Astrocyte (in vitro differentiated cells and primary cell): ENCODE data around the gene USP48. TPM values are rescaled to one million over a fixed set of nuclear protein-coding genes. Genes with fewer than 3 reads are reported as not detected.
"Not testable (repeated sequence)": the region's sequence is repeated elsewhere in the genome, so short reads cannot be mapped to it uniquely, and the experiment has no call there.

Experiments used
- DNase-seq: peaks from one replicate; pipeline ENCODE4 v3.0.0-alpha.2; 2010; ENCODE audit warnings: low read depth
- FAIRE-seq: peaks from 2 replicates; lab custom pipeline; 2011; peaks lifted over from hg19 to GRCh38; lab: Jason Lieb, UNC
- H2AFZ ChIP-seq: 2 replicates; pipeline ENCODE4 v1.6.0; 2012; ENCODE audit warnings: low read depth, low read length, inconsistent platforms
- H3K27ac ChIP-seq: 2 replicates; pipeline ENCODE4 v1.5.1; 2011; ENCODE audit warnings: low read depth, low read length, inconsistent platforms
- H3K27me3 ChIP-seq: 2 replicates; pipeline ENCODE4 v1.6.0; 2011; ENCODE audit warnings: low read length, inconsistent platforms; ENCODE audit not compliant: insufficient read depth
- H3K36me3 ChIP-seq: 2 replicates; pipeline ENCODE4 v1.5.1; 2011; ENCODE audit warnings: low read length, inconsistent platforms; ENCODE audit not compliant: insufficient read depth
- H3K4me1 ChIP-seq: 2 replicates; pipeline ENCODE4 v1.5.1; 2011; ENCODE audit warnings: low read length, inconsistent platforms; ENCODE audit not compliant: insufficient read depth
- H3K4me2 ChIP-seq: 2 replicates; pipeline ENCODE4 v1.6.0; 2012; ENCODE audit warnings: low read length, inconsistent platforms
- H3K4me3 ChIP-seq: 2 replicates; pipeline ENCODE4 v1.5.1; 2011; ENCODE audit warnings: low read depth, mild to moderate bottlenecking, low read length, inconsistent platforms; ENCODE audit not compliant: insufficient read depth
- H3K79me2 ChIP-seq: 2 replicates; pipeline ENCODE4 v1.6.0; 2012; ENCODE audit warnings: mild to moderate bottlenecking, low read length, inconsistent platforms; ENCODE audit not compliant: insufficient read depth
- H3K9ac ChIP-seq: 2 replicates; pipeline ENCODE4 v1.6.0; 2012; ENCODE audit warnings: mild to moderate bottlenecking, low read length, inconsistent platforms
- H3K9me3 ChIP-seq: 2 replicates; pipeline ENCODE4 v1.5.1; 2012; ENCODE audit warnings: low read depth, mild to moderate bottlenecking, low read length, inconsistent platforms; ENCODE audit not compliant: insufficient read depth
- H4K20me1 ChIP-seq: 2 replicates; pipeline ENCODE4 v1.6.0; 2012; ENCODE audit warnings: low read length, inconsistent platforms; ENCODE audit not compliant: insufficient read depth
- H3K27ac Mint-ChIP-seq: one replicate; pipeline ENCODE4 v1.8.0; 2021; ENCODE audit warnings: mild to moderate bottlenecking, mixed read lengths; ENCODE audit not compliant: unreplicated experiment
- H3K27me3 Mint-ChIP-seq: one replicate; pipeline ENCODE4 v1.8.0; 2021; ENCODE audit warnings: low read depth, mixed read lengths; ENCODE audit not compliant: unreplicated experiment
- H3K36me3 Mint-ChIP-seq: one replicate; pipeline ENCODE4 v1.8.0; 2021; ENCODE audit warnings: low read depth, mixed read lengths; ENCODE audit not compliant: unreplicated experiment
- H3K4me1 Mint-ChIP-seq: one replicate; pipeline ENCODE4 v1.8.0; 2021; ENCODE audit warnings: low read depth, mixed read lengths; ENCODE audit not compliant: unreplicated experiment
- H3K4me3 Mint-ChIP-seq: one replicate; pipeline ENCODE4 v1.8.0; 2021; ENCODE audit warnings: mild to moderate bottlenecking, moderate library complexity, mixed read lengths; ENCODE audit not compliant: unreplicated experiment
- H3K9me3 Mint-ChIP-seq: one replicate; pipeline ENCODE4 v1.8.0; 2021; ENCODE audit warnings: mild to moderate bottlenecking, mixed read lengths; ENCODE audit not compliant: unreplicated experiment
- CTCF ChIP-seq: IDR thresholded peaks from 2 replicates; pipeline ENCODE4 v1.5.1; 2011; ENCODE audit warnings: low read depth, mild to moderate bottlenecking, inconsistent platforms, low read length, moderate library complexity; ENCODE audit not compliant: insufficient read depth
- EZH2 ChIP-seq: IDR thresholded peaks from 2 replicates; pipeline ENCODE4 v1.6.1; 2012; ENCODE audit warnings: mild to moderate bottlenecking, low read length, inconsistent platforms; ENCODE audit not compliant: insufficient read depth
- total RNA-seq: library from RNA; stranded (reverse); gene quantifications from 2 replicates; pipeline ENCODE4 v1.2.1, GENCODE V29; 2021

The USP48 gene
- total RNA-seq, 1 donor from 2014 or later: 85.7 TPM

GRCh38 chr1:21779613-21780521, 3.1 kb downstream of the USP48 start:
- Histone ChIP-seq H3K4me1 (no peaks in the 10 kb centered on the region), H3K9ac (no peak overlapping the region), H3K27ac (no peak overlapping the region), H4K20me1 (peaks cover 57% of the 10 kb centered on the region), H3K4me2 (peak overlapping the region; percentile 34), H3K27me3 (no peaks in the 10 kb centered on the region), H3K4me3 (no peak overlapping the region), H3K9me3 (peaks cover 2% of the 10 kb centered on the region), H3K79me2 (peaks cover 81% of the 10 kb centered on the region), H2AFZ (no peak overlapping the region), H3K36me3 (no peaks in the 10 kb centered on the region)
- peak overlapping the region; percentile 80 for H3K4me3 Mint-ChIP-seq
- H3K9me3 Mint-ChIP-seq: peaks cover 2% of the 10 kb centered on the region
- H3K27ac Mint-ChIP-seq: no peak overlapping the region
- H3K4me1 Mint-ChIP-seq: peaks cover 13% of the 10 kb centered on the region
- TF ChIP-seq EZH2: no peak
- no peaks in the 10 kb centered on the region for H3K36me3 Mint-ChIP-seq
- DNase-seq (no peak), FAIRE-seq (no peak)
- no peaks in the 10 kb centered on the region for H3K27me3 Mint-ChIP-seq

GRCh38 chr1:21778405-21778727, 4.6 kb downstream of the USP48 start:
- Histone ChIP-seq H3K4me1 (no peaks in the 10 kb centered on the region), H3K79me2 (peaks cover 96% of the 10 kb centered on the region), H3K4me3 (no peak overlapping the region), H3K36me3 (no peaks in the 10 kb centered on the region), H3K9ac (no peak overlapping the region), H3K27ac (no peak overlapping the region), H3K27me3 (no peaks in the 10 kb centered on the region), H4K20me1 (peaks cover 68% of the 10 kb centered on the region), H2AFZ (no peak overlapping the region), H3K9me3 (peaks cover 2% of the 10 kb centered on the region), H3K4me2 (no peak overlapping the region)
- no peak for FAIRE-seq
- Mint-ChIP-seq H3K4me1 (peaks cover 13% of the 10 kb centered on the region), H3K27me3 (no peaks in the 10 kb centered on the region), H3K9me3 (no peaks in the 10 kb centered on the region), H3K36me3 (no peaks in the 10 kb centered on the region), H3K4me3 (peak overlapping the region; percentile 57), H3K27ac (no peak overlapping the region)
- no peak for DNase-seq
- no peak for TF ChIP-seq CTCF
- TF ChIP-seq EZH2: no peak

- not testable (repeated sequence) for H3K4me3 Mint-ChIP-seq, H2AFZ ChIP-seq, FAIRE-seq, H3K4me1 ChIP-seq, H3K9me3 ChIP-seq, DNase-seq, H3K27ac Mint-ChIP-seq, H3K9me3 Mint-ChIP-seq, H3K4me3 ChIP-seq, H3K27me3 Mint-ChIP-seq, H3K27me3 ChIP-seq, H3K36me3 ChIP-seq, H3K36me3 Mint-ChIP-seq, H3K27ac ChIP-seq, H3K9ac ChIP-seq, H3K4me2 ChIP-seq
- peaks cover 99% of the 10 kb centered on the region for H3K79me2 ChIP-seq
- H3K4me1 Mint-ChIP-seq: peaks cover 13% of the 10 kb centered on the region
- H4K20me1 ChIP-seq: peaks cover 77% of the 10 kb centered on the region
These were observed 6.0 kb downstream of the USP48 start for GRCh38 chr1:21776925-21777324.
